GM23248 (cell line): Measurements from ENCODE around the gene TRIM2.

Source experiments
- EZH2 ChIP-seq: fragments of 200-600 bp; sonication (generic); IDR thresholded peaks from 2 replicates; pipeline ENCODE4 v1.6.1; 2018; ENCODE audit warnings: antibody characterized with exemption, mild to moderate bottlenecking; ENCODE audit not compliant: insufficient read depth, poor library complexity, severe bottlenecking
- EZH2phosphoT487 ChIP-seq: fragments of 200-600 bp; sonication (generic); IDR thresholded peaks from 2 replicates; pipeline ENCODE4 v1.6.1; 2018; ENCODE audit warnings: antibody characterized with exemption, moderate library complexity, mild to moderate bottlenecking, low read depth; ENCODE audit not compliant: insufficient read depth

DNA sequence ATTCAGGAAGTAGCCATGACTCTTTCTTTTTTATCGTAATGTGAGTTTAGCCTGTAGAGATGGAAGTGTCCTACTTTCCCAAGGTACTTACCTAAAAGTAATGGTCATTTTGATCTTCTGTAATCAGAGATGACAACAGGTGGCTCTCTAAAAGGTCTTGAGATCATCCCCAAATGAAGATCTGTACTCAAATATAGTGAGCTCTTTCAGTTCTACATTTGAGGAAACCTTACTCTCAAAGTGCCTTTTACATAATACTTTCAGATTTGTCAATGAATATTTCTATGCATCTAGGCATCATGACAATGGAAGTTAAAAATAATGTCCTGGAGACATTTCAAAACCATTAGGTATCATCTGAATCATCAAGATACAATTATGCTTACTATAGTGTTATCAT is 123.0 kb downstream of the TRIM2 start:
- no peak for TF ChIP-seq EZH2
- TF ChIP-seq EZH2phosphoT487: no peak
